ENCODE data around the gene CD200R1.

The CD200R1 gene

GRCh38 chr3:112888381-112889085, 86.4 kb downstream of the CD200R1 start:
- Mint-ChIP-seq H3K36me3 (ENCODE audit: low read depth) (no peaks in the 10 kb centered on the region), H3K4me1 (ENCODE audit: low read depth) (no peaks in the 10 kb centered on the region), H3K9me3 (peaks cover 4% of the 10 kb centered on the region), H3K27ac (no peak overlapping the region), H3K27me3 (peaks cover 10% of the 10 kb centered on the region), H3K4me3 (no peak overlapping the region)
- no peak for DNase-seq

- DNase-seq: no peak
- Mint-ChIP-seq H3K4me1 (ENCODE audit: low read depth) (no peaks in the 10 kb centered on the region), H3K27ac (no peak overlapping the region), H3K27me3 (peaks cover 5% of the 10 kb centered on the region), H3K4me3 (no peak overlapping the region), H3K9me3 (peaks cover 3% of the 10 kb centered on the region), H3K36me3 (ENCODE audit: low read depth) (no peaks in the 10 kb centered on the region)
Observed at GRCh38 chr3:112884678-112885290, 90.1 kb downstream of the CD200R1 start.

GRCh38 chr3:112881891-112882290, 93.0 kb downstream of the CD200R1 start:
- Mint-ChIP-seq H3K4me3 (no peak overlapping the region), H3K4me1 (ENCODE audit: low read depth) (no peaks in the 10 kb centered on the region), H3K27me3 (no peaks in the 10 kb centered on the region), H3K36me3 (ENCODE audit: low read depth) (no peaks in the 10 kb centered on the region), H3K9me3 (peaks cover 5% of the 10 kb centered on the region), H3K27ac (no peak overlapping the region)
- no peak for DNase-seq

DNA sequence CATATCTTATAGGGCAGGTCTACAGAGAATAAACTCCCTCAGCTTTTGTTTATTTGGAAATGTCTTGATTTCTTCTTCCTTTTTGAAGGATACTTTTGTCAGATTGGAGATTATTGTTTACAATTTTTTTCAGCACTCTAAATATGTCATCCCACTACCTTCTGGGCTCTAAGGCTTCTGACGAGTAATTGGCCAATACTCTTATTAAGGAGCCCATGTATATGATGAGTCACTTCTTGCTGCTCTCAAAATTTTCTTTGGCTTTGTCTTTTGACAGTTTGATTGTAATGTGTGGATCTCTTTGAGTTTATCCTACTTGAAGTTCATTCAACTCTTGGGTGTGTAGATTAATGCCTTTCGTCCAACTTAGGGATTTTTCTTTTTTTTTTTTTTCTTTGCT, 99.3 kb downstream of the CD200R1 start:
- no peak for DNase-seq
- Mint-ChIP-seq H3K27me3 (no peaks in the 10 kb centered on the region), H3K36me3 (ENCODE audit: low read depth) (no peaks in the 10 kb centered on the region), H3K27ac (no peak overlapping the region), H3K9me3 (peaks cover 12% of the 10 kb centered on the region), H3K4me1 (ENCODE audit: low read depth) (no peaks in the 10 kb centered on the region), H3K4me3 (no peak overlapping the region)

DNA sequence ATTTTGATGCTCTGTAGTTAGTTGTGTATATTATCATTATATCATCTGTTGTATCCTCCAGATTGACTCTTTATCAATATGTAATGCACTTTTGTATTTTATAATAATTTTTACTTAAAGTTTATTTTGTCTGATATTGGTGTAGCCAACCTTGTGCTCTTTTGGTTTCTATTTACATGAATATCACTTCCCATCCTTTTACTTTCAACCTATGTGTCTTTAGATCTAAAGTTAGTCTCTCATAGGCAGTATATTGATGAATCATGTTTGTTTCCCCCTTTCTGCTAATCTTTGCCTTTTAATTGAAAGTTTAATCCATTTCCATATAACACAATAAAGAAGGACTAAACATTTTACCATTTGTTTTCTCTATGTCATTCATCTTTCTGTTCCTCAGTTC, 100.2 kb downstream of the CD200R1 start:
- peaks cover 17% of the 10 kb centered on the region for H3K9me3 Mint-ChIP-seq
- H3K27me3 Mint-ChIP-seq: no peaks in the 10 kb centered on the region
- no peak overlapping the region for H3K27ac Mint-ChIP-seq
- no peak overlapping the region for H3K4me3 Mint-ChIP-seq
- no peaks in the 10 kb centered on the region for H3K4me1 Mint-ChIP-seq (ENCODE audit: low read depth)
- DNase-seq: no peak
- H3K36me3 Mint-ChIP-seq (ENCODE audit: low read depth): no peaks in the 10 kb centered on the region

DNA sequence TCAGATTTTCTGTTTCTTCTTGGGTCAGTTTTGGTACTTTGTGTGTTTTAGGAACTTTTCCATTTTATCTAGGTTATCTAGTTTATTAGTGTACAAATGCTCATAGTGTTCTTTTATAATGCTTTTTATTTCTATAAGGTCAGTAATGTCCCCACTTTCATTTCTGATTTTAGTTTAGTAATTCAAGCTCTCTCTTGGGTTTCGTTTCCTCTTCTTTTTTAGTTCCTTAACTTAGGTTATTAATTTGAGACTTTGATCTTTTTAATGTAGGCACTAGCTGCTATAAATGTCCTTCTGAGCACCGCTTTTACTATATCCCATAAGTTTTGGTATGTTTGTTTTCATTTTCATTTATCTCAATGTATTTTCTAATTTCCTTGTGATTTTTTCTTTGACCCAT, 101.3 kb downstream of the CD200R1 start:
- H3K36me3 Mint-ChIP-seq (ENCODE audit: low read depth): no peaks in the 10 kb centered on the region
- no peak overlapping the region for H3K27ac Mint-ChIP-seq
- H3K4me3 Mint-ChIP-seq: no peak overlapping the region
- H3K27me3 Mint-ChIP-seq: no peaks in the 10 kb centered on the region
- H3K9me3 Mint-ChIP-seq: peaks cover 18% of the 10 kb centered on the region
- DNase-seq: no peak
- H3K4me1 Mint-ChIP-seq (ENCODE audit: low read depth): no peaks in the 10 kb centered on the region

DNA sequence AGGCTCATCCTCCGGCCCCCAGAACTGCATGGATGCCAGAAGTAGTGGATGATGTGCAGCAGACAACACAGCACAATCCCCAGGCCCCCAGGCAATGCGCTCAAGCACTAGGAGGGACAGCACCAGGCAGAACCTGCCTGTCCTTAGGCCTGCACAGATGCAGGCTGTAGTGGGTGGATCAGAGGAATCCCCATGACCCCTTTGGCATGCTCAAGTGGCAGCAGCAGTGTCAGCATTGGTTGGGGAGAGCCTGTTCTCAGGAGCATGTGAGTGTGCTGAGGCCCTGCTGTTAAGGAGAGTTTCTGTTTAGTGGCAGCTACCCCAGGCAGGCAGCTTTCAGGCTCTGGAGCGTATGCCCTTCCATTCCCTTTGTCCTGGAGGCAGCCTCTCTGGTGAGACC, 103.2 kb downstream of the CD200R1 start:
- H3K36me3 Mint-ChIP-seq (ENCODE audit: low read depth): no peaks in the 10 kb centered on the region
- no peak for DNase-seq
- H3K4me3 Mint-ChIP-seq: no peak overlapping the region
- no peaks in the 10 kb centered on the region for H3K27me3 Mint-ChIP-seq
- H3K27ac Mint-ChIP-seq: no peak overlapping the region
- H3K4me1 Mint-ChIP-seq (ENCODE audit: low read depth): no peaks in the 10 kb centered on the region
- peaks cover 18% of the 10 kb centered on the region for H3K9me3 Mint-ChIP-seq

Data from activated T-cell treated with anti-CD3 and anti-CD28 coated beads, Interleukin-2, amount 50 U/mL, for 24 hours (primary cell).